Body of pancreas (tissue), 4 donors: Measurements from ENCODE around the gene SFR1. TPM values are rescaled to one million over a fixed set of nuclear protein-coding genes. Genes with fewer than 3 reads are reported as not detected.

Source experiments
- ATAC-seq: fragments of 150-250 bp; one replicate; pipeline ENCODE4 v1.9.1; 2016
- DNase-seq, 4 donors: peaks; one replicate each; pipeline ENCODE4 v3.0.0-alpha.2; 2019
- H3K27ac ChIP-seq, 4 donors: fragments of 200-600 bp; sonication (generic); 1 replicate in 3 of 4; 2 replicates in 1 of 4; pipeline versions ENCODE4 v1.5.1 to v1.6.1; 2016 to 2019; ENCODE audit warnings: mild to moderate bottlenecking in 1 of 4, mixed read lengths in 1 of 4, moderate library complexity in 1 of 4
- H3K27me3 ChIP-seq, 2 donors: fragments of 200-600 bp; sonication (generic); one replicate each; pipeline ENCODE4 v1.6.0; 2016; ENCODE audit warnings: mild to moderate bottlenecking in 1 of 2
- H3K36me3 ChIP-seq, 2 donors: fragments of 200-600 bp; sonication (generic); replicated peaks in 1 of 2; 2 replicates each; pipeline ENCODE4 v1.5.1; 2016; ENCODE audit warnings: low read depth in 2 of 2; ENCODE audit not compliant: insufficient read depth in 1 of 2
- H3K4me1 ChIP-seq: fragments of 200-600 bp; sonication (generic); one replicate; pipeline ENCODE4 v1.6.0; 2016
- H3K4me3 ChIP-seq, 2 donors: fragments of 200-600 bp; sonication (generic); 1 replicate in 1 of 2; 2 replicates in 1 of 2; pipeline ENCODE4 v1.5.1; 2016 to 2019
- H3K9me3 ChIP-seq, 3 donors: fragments of 200-600 bp; sonication (generic); 1 replicate in 2 of 3; 2 replicates in 1 of 3; pipeline ENCODE4 v1.5.1; 2016
- POLR2A ChIP-seq, 3 donors: fragments of 450-650 bp; IDR thresholded peaks; one replicate each; pipeline ENCODE4 v1.6.1; 2016; ENCODE audit warnings: antibody characterized with exemption in 3 of 3, mild to moderate bottlenecking in 2 of 3
- WGBS, 2 donors: methylation state at CpG; one replicate each; pipeline ENCODE4 v1.1.5; 2017; 5-methylcytosine and 5-hydroxymethylcytosine counted together
- intact Hi-C: fragments of 100-400 bp; cut with DNase I; formaldehyde crosslinking; loops from one replicate; pipeline ENCODE4 v1.15.1; 2023
- total RNA-seq, 2 donors: library from RNA; depleted of rRNA; stranded (reverse); fragments of >200 nt; gene quantifications; one replicate each; pipeline ENCODE4 v1.1.0, GENCODE V29; 2016
- TF ChIP-seq, protein P1 (sequence below), 7 experiments: fragments of 450-650 bp in 4 of 7; fragments of 200-600 bp in 3 of 7; sonication (generic) in 3 of 7; IDR thresholded peaks; one replicate each; pipeline ENCODE4 v1.5.1; 2016 to 2019; ENCODE audit warnings: antibody characterized with exemption in 7 of 7

Gene SFR1
- total RNA-seq, 2 donors from 2014 or later, result 3.3 to 5.2 TPM

DNA sequence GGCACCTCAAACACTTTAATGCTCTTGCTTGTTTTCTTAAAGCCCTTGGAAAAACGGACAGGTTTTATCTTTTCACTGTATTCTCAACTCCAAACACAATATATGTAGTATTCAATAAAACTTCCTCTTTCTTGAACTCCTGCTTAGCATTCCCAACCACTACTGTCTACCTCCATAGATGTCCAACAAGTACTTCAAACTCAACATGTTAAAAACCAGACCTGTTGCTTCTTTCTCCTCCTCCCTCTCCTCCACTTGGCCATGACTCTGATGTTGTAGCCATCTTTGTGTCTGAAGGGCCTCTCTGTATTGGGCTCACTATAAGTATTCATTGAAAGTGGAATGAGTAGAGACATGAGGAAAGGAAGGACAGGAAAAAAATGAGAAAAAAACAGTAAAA lies 20.1 kb upstream of the SFR1 start:
- DNase-seq, result no peak
- Histone ChIP-seq H3K4me3 (no peak overlapping the region), H3K27me3 (no peaks in the 10 kb centered on the region), H3K27ac (no peak overlapping the region), H3K9me3 (no peaks in the 10 kb centered on the region), H3K36me3 (no peaks in the 10 kb centered on the region), H3K4me1 (no peaks in the 10 kb centered on the region)
- ATAC-seq, result no peak
- no peak for TF ChIP-seq POLR2A (IDR thresholded peaks at IDR 0.05)
- TF ChIP-seq, protein P1, sequence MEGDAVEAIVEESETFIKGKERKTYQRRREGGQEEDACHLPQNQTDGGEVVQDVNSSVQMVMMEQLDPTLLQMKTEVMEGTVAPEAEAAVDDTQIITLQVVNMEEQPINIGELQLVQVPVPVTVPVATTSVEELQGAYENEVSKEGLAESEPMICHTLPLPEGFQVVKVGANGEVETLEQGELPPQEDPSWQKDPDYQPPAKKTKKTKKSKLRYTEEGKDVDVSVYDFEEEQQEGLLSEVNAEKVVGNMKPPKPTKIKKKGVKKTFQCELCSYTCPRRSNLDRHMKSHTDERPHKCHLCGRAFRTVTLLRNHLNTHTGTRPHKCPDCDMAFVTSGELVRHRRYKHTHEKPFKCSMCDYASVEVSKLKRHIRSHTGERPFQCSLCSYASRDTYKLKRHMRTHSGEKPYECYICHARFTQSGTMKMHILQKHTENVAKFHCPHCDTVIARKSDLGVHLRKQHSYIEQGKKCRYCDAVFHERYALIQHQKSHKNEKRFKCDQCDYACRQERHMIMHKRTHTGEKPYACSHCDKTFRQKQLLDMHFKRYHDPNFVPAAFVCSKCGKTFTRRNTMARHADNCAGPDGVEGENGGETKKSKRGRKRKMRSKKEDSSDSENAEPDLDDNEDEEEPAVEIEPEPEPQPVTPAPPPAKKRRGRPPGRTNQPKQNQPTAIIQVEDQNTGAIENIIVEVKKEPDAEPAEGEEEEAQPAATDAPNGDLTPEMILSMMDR (IDR thresholded peaks at IDR 0.05), result no peak
- 38 to 42% methylated on average over 1 of the region's 1 CpG for WGBS, 2 donors
- intact Hi-C loops, result no loop called here

DNA sequence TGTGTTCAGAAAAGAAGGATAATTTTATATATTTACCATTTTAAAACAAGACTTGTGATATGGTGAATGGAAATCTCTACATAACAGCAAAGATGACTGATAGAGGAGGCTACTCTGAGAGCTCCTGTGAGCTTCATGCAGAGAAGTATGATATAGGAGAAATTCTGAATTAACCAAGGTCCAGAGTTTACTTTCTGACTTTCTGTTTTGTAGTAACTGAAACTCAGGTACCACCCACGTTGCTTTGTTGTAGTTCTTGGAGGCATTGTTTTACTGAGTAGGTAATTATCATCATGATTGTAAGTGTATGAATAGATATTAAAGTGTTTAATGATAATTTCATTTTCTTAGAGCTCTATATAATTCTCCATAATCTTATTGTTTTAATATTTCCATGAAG lies 18.0 kb upstream of the SFR1 start:
- Histone ChIP-seq H3K4me1 (no peaks in the 10 kb centered on the region), H3K4me3 (no peak overlapping the region), H3K27me3 (no peaks in the 10 kb centered on the region), H3K27ac (no peak overlapping the region), H3K9me3 (no peaks in the 10 kb centered on the region), H3K36me3 (no peaks in the 10 kb centered on the region)
- intact Hi-C loops, result no loop called here
- WGBS, 2 donors, result 39 to 41% methylated on average over 1 of the region's 1 CpG
- no peak for TF ChIP-seq POLR2A (IDR thresholded peaks at IDR 0.05)
- TF ChIP-seq, protein P1 (IDR thresholded peaks at IDR 0.05), result no peak
- DNase-seq (no peak), ATAC-seq (no peak)

DNA sequence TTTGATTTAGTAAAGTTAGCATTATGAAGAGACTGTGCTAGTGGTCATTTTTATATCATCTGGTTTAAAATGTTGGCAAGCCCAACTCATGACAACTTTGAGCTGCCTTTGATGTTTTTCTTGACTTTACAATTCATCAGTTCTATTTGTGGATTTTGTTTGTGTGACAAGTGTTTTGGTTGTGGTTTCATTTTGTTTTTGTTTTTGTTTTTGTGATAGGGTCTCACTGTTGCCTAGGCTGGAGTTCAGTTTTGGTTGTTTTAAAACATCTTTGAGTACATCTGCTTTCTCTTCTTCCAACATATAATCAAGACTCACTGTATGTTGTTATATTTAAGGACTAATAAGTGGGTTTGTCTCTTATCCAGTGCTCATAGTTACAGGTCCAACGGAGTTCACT lies 17.6 kb upstream of the SFR1 start:
- Histone ChIP-seq H3K4me1 (no peaks in the 10 kb centered on the region), H3K4me3 (no peak overlapping the region), H3K36me3 (no peaks in the 10 kb centered on the region), H3K27ac (no peak overlapping the region), H3K9me3 (no peaks in the 10 kb centered on the region), H3K27me3 (no peaks in the 10 kb centered on the region)
- DNase-seq (no peak), ATAC-seq (no peak)
- TF ChIP-seq POLR2A (IDR thresholded peaks at IDR 0.05), result no peak
- TF ChIP-seq, protein P1 (IDR thresholded peaks at IDR 0.05), result no peak
- 0% methylated on average over 1 of the region's 1 CpG for WGBS, 2 donors
- intact Hi-C loops, result no loop called here

DNA sequence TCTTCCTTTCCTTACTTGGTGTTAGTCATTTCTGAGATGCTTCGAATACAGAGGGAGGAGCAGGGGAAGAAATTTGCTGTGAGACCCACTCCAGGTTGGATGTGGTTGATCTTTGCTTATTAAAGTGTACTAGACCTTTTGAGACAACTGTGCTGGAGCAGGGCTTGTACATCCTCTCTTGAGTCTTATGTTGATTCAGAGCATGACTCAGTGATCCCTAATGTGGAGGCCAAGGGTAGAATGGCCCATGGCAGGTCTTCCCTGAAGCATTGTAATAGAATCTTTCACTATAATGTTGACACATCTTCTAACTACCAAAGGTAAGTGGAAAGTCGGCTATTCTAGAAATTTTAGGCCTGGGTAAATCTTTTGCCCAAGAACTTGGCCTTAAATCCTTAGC lies 17.0 kb upstream of the SFR1 start:
- H3K36me3 ChIP-seq, result no peaks in the 10 kb centered on the region
- intact Hi-C loops, result no loop called here
- H3K4me1 ChIP-seq, result no peaks in the 10 kb centered on the region
- H3K27me3 ChIP-seq, result no peaks in the 10 kb centered on the region
- ATAC-seq (no peak), DNase-seq (no peak)
- TF ChIP-seq, protein P1 (IDR thresholded peaks at IDR 0.05), result no peak
- no peaks in the 10 kb centered on the region for H3K9me3 ChIP-seq
- H3K4me3 ChIP-seq, result no peak overlapping the region
- no peak overlapping the region for H3K27ac ChIP-seq
- 78 to 83% methylated on average over 2 of the region's 2 CpGs for WGBS, 2 donors

DNA sequence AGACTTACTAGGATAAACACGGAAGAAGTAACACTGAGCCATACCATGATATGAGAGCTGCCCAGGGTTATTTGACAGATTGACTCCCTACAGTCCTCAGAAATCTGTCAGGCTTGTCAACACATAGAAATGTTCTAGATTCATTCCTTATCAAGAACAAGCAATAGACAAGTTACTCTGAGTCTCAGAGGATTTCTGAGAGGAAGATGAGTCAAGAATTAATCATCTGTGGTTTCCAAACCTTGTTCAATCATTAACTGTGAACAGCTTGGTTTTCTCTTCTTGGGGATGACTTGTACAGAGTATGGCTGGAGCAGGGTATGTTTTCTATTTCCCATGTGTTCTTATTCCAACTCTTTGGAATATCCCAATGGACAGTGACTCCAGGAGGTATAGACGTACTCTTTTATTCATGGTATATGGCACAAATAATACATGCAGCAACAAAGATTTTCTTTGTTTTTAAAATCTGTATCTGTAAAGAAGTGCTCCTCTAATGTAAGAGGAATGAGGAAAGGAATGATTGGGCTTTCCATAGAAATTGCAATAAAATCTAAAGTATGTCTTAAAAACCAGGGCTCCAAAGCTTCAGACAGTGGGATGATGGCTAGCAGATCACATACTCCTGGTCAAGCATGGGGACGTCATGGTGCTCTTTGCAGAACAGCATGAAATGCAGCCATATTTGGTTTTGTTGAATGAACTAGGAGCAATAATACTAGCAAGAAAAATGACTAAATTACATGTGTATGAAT lies 11.9 kb upstream of the SFR1 start:
- Histone ChIP-seq H3K36me3 (no peaks in the 10 kb centered on the region), H3K4me1 (no peaks in the 10 kb centered on the region), H3K27me3 (no peaks in the 10 kb centered on the region), H3K9me3 (no peaks in the 10 kb centered on the region), H3K4me3 (no peak overlapping the region), H3K27ac (no peak overlapping the region)
- no peak for ATAC-seq
- 49 to 56% methylated on average over 3 of the region's 3 CpGs for WGBS, 2 donors
- intact Hi-C loops, result no loop called here
- no peak for TF ChIP-seq POLR2A (IDR thresholded peaks at IDR 0.05)
- TF ChIP-seq, protein P1 (IDR thresholded peaks at IDR 0.05), result no peak
- no peak for DNase-seq
